ENCODE data around the gene ACP7. TPM values are rescaled to one million over a fixed set of nuclear protein-coding genes. Genes with fewer than 3 reads are reported as not detected.

ACP7 gene
- total and polyA plus RNA-seq, 2 donors (not counting 3 experiments of a cell fraction or from before 2014, with no cell fraction given) = 0.04 to 0.49 TPM

DNA sequence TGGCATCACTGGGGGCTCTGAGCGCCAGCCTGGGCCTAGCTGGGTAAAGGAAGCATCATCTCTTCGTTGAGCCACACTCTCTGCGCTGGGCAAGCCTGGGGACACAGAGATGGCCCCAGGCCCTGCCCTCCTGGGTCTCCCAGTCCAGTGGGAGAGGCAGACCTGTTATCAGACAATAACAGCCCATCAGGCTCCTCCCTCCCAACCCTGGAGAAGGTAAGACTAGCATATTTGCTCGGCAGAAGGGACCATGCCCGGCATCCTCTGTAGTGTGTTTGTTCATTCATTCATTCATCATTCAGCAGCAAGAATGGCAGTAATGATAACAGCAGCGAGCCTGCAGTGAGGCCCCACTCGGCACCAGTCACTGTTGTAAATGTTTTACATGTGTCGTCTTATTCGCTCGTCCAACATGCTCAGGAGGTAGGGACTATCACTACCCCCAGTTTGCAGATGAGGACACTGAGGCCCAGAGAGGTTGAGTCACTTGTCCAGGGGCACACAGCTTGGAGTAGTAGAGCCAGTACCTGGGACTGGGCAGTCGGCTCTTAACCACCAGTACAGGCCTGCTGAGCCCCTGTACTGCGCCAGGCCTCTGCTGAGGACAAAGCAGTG lies 74.6 kb downstream of the ACP7 start:
- Histone ChIP-seq H3K4me3 (replicated peaks in 1 of 3; ENCODE audit: insufficient read depth in 1 of 3, low read depth in 1 of 3, low read length in 3 of 3) (no peak overlapping the region), H3K4me1 (ENCODE audit: control insufficient read depth, extremely low read depth, insufficient read depth, low read length) (peaks cover 9% of the 10 kb centered on the region), H3K27ac (ENCODE audit: insufficient read depth, low read depth, low read length) (no peak overlapping the region), H3K9me3 (replicated peaks; ENCODE audit: control insufficient read depth, insufficient read depth, low read length) (no peaks in the 10 kb centered on the region), H3K79me2 (ENCODE audit: control insufficient read depth, insufficient read depth, low read length) (peaks cover 37% of the 10 kb centered on the region), H3K4me2 (ENCODE audit: insufficient read depth, low read length) (no peak overlapping the region), H2AFZ (ENCODE audit: low read depth, low read length) (no peak overlapping the region), H3K9me1 (replicated peaks; ENCODE audit: control insufficient read depth, extremely low read depth, insufficient read depth, low read length) (no peaks in the 10 kb centered on the region), H4K20me1 (replicated peaks; ENCODE audit: control insufficient read depth, extremely low read depth, insufficient read depth, low read length) (no peaks in the 10 kb centered on the region), H3K9ac (replicated peaks; ENCODE audit: extremely low read depth, insufficient read depth, low read length) (no peak overlapping the region), H3K27me3 (ENCODE audit: control insufficient read depth in 2 of 2, insufficient read depth in 2 of 2, low read length in 2 of 2) (no peaks in the 10 kb centered on the region), H3K36me3 (ENCODE audit: control insufficient read depth in 2 of 2, extremely low read depth in 1 of 2, insufficient read depth in 2 of 2, low read length in 2 of 2) (no peaks in the 10 kb centered on the region)
- intact Hi-C loops (cut with micrococcal nuclease) (no loop called here), dilution Hi-C loops (cut with MboI; ENCODE audit: extremely low pct_ligation_motif_present, low sequenced_read_pairs) (no loop called here)
- DNase-seq (ENCODE audit: low read depth, low spot score) = no peak
- BruUV-seq (replicated peaks) = no TSS peak
- CTCF ChIA-PET = no interaction called here
- no peak for TF ChIP-seq JUN (IDR thresholded peaks at IDR 0.05; ENCODE audit: borderline replicate concordance, insufficient read depth, insufficient read length, low read depth)
- TF ChIP-seq MYC (IDR thresholded peaks at IDR 0.05; ENCODE audit: low read depth, low read length) = no peak
- no peak for TF ChIP-seq GATA2 (IDR thresholded peaks at IDR 0.05; ENCODE audit: insufficient read depth, insufficient read length, low read depth, low read length)
- TF ChIP-seq, protein P1, sequence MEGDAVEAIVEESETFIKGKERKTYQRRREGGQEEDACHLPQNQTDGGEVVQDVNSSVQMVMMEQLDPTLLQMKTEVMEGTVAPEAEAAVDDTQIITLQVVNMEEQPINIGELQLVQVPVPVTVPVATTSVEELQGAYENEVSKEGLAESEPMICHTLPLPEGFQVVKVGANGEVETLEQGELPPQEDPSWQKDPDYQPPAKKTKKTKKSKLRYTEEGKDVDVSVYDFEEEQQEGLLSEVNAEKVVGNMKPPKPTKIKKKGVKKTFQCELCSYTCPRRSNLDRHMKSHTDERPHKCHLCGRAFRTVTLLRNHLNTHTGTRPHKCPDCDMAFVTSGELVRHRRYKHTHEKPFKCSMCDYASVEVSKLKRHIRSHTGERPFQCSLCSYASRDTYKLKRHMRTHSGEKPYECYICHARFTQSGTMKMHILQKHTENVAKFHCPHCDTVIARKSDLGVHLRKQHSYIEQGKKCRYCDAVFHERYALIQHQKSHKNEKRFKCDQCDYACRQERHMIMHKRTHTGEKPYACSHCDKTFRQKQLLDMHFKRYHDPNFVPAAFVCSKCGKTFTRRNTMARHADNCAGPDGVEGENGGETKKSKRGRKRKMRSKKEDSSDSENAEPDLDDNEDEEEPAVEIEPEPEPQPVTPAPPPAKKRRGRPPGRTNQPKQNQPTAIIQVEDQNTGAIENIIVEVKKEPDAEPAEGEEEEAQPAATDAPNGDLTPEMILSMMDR (IDR thresholded peaks at IDR 0.05; ENCODE audit: extremely low read depth in 1 of 2, insufficient read depth in 1 of 2, low read depth in 1 of 2, low read length in 2 of 2) = no peak
- no peak for TF ChIP-seq POLR2A (IDR thresholded peaks at IDR 0.05; ENCODE audit: low read depth, low read length)
- no peak for TF ChIP-seq POLR2AphosphoS5 (IDR thresholded peaks at IDR 0.05; ENCODE audit: insufficient read depth, low read depth, low read length)
- no peak for TF ChIP-seq EZH2 (IDR thresholded peaks at IDR 0.05; ENCODE audit: borderline replicate concordance, low read depth, low read length, severe bottlenecking)
- no peak for TF ChIP-seq FOS (IDR thresholded peaks at IDR 0.05; ENCODE audit: borderline replicate concordance, insufficient read depth, low read length)
- TF ChIP-seq, protein P2, sequence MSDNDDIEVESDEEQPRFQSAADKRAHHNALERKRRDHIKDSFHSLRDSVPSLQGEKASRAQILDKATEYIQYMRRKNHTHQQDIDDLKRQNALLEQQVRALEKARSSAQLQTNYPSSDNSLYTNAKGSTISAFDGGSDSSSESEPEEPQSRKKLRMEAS (IDR thresholded peaks at IDR 0.05; ENCODE audit: insufficient read depth, insufficient read length) = no peak
- no peak for FAIRE-seq
- POLR2A ChIA-PET = no interaction called here
